NT2/D1 (cell line): ENCODE data around the gene NFIA.
"Not testable (repeated sequence)": the region's sequence is repeated elsewhere in the genome, so short reads cannot be mapped to it uniquely, and the experiment has no call there.

Experiments used
- DNase-seq: peaks from one replicate; pipeline ENCODE4 v3.0.0-alpha.2; 2011; ENCODE audit warnings: low read depth, low spot score
- H3K27me3 ChIP-seq: 2 replicates; pipeline ENCODE4 v1.6.0; 2011; ENCODE audit warnings: mild to moderate bottlenecking; ENCODE audit not compliant: insufficient read length, insufficient read depth
- H3K36me3 ChIP-seq: 2 replicates; pipeline ENCODE4 v1.6.1; 2011; ENCODE audit warnings: mild to moderate bottlenecking, low read length, mixed read lengths; ENCODE audit not compliant: insufficient read depth, insufficient read length
- H3K4me1 ChIP-seq: 2 replicates; pipeline ENCODE4 v1.5.1; 2011; ENCODE audit not compliant: insufficient read depth, insufficient read length
- H3K4me3 ChIP-seq: 2 replicates; pipeline ENCODE4 v1.5.1; 2011; ENCODE audit warnings: low read depth; ENCODE audit not compliant: insufficient read length
- H3K9ac ChIP-seq: 2 replicates; pipeline ENCODE4 v1.6.0; 2011; ENCODE audit warnings: low read depth; ENCODE audit not compliant: insufficient read length
- H3K9me3 ChIP-seq: 2 replicates; pipeline ENCODE4 v1.5.1; 2011; ENCODE audit warnings: mild to moderate bottlenecking, low read length; ENCODE audit not compliant: insufficient read depth
- SUZ12 ChIP-seq: IDR thresholded peaks from 2 replicates; pipeline ENCODE4 v1.6.1; 2011; ENCODE audit not compliant: insufficient read length, insufficient read depth; ENCODE audit errors: extremely low read depth
- YY1 ChIP-seq: IDR thresholded peaks from 2 replicates; pipeline ENCODE4 v1.6.1; 2011; ENCODE audit not compliant: insufficient read length, insufficient read depth
- ZNF274 ChIP-seq: IDR thresholded peaks from 2 replicates; pipeline ENCODE4 v1.6.1; 2011; ENCODE audit warnings: mild to moderate bottlenecking, low read depth, low read length

The NFIA gene

DNA sequence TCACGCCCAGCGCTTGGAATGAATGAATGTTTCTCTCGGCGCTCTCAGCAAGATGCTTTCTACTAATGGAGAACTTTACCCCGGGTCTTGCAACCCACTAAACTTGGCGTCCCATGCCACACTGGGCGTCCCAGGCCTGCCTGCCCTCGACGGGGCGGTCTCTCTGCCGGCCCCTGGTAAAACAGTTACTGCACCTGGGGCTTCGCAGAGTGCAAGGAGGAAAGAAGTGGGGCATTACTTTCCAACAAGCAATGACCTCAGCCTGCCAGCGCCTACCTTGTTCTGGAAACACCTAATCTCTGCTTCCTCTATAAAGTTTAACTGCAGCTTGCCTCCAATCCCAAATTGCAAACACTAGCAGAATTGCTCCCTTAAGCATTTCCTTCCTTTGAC, 27.8 kb upstream of the NFIA start:
- H3K27me3 ChIP-seq: peaks cover 70% of the 10 kb centered on the region
- H3K4me1 ChIP-seq: peaks cover 2% of the 10 kb centered on the region
- no peak overlapping the region for H3K4me3 ChIP-seq
- DNase-seq: no peak
- no peaks in the 10 kb centered on the region for H3K36me3 ChIP-seq
- no peaks in the 10 kb centered on the region for H3K9me3 ChIP-seq
- TF ChIP-seq YY1 (no peak), SUZ12 (no peak)
- H3K9ac ChIP-seq: no peak overlapping the region

DNA sequence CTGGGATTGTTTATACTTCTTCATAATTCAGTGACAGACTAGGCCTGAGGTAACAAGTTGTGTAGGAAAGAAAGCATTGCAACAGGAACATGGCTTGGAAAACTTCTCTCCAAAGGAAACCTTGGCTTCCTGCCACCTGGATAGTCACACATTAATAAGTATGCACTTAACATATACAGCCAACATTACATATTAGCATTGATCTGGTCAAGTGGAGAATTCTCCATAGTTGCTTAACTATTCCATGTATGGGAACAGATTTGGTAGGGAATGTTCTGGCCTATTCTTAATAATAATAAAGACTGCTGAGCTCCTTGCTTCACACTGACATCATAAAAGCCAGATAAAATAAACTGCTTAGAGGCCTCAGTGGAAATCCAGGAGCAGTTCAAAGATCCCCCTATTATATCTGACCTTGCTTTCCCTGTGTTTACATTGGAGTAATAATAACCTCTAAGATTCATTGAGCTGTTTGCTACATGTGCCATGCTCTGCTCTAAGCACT, 27.2 kb upstream of the NFIA start:
- H3K4me3 ChIP-seq: no peak overlapping the region
- no peak overlapping the region for H3K9ac ChIP-seq
- TF ChIP-seq YY1 (no peak), SUZ12 (no peak), ZNF274 (no peak)
- no peaks in the 10 kb centered on the region for H3K36me3 ChIP-seq
- no peak for DNase-seq
- peaks cover 70% of the 10 kb centered on the region for H3K27me3 ChIP-seq
- H3K9me3 ChIP-seq: no peaks in the 10 kb centered on the region
- no peaks in the 10 kb centered on the region for H3K4me1 ChIP-seq

DNA sequence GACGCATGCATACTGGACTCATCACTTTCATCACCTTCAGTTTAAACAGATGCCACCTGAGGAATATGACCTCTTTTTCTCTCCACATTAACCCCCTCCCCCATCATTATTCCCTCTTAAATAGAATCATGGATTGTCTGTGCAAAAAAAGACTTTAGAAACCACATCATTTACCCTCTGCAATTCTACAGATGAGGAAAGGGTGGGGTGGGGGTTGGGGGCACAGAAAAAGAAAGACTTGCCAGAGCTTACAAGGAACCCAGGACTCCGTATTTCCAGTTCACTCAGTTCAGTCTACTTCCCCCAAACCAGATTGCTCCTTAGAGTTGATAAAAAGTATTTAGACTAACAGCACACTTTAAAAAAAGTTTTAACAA, 26.2 kb upstream of the NFIA start:
- no peak for DNase-seq
- no peak overlapping the region for H3K9ac ChIP-seq
- H3K4me1 ChIP-seq: no peaks in the 10 kb centered on the region

DNA sequence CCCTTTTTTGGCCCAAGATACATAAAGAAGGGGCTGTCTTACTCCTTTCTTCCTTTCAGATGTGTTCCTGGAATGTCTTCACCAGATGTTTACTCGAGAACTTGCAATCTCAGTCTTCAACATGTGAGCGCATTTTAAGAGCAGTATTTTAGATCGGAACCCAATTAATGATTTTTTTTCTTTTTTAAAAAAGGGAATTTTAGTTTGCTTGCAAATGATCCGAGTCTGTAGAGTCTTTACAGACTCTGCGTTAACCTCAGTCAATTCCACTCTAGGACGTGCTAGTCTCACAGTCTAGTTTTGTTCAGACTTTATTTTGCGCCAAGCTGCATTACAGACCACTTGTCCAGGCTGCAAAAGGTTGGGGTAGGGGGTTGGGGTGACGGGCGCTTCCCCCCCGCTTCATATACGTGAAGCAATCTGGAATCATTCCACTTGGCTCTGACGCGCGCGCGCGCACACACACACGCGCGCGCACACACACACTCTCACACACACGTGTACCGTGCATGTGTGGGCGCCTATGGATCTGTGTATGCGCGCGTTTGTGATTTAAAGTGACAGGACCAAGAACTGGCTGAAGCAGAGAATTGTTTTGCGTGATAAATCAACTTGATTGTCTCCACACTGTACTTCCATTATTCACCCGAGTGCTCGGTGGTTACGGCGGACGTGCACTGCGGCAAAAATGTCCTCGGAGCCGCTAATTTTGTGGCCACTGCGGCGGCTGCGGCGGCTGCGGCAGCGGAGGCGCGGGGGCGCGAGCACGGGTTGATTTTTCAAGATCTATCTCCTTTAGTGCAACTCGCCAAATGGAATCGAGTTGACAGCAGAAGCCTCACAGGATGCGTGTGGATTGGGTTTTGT, 25.6 kb upstream of the NFIA start:
- H3K4me3 ChIP-seq: peak overlapping the region; percentile 58
- no peaks in the 10 kb centered on the region for H3K36me3 ChIP-seq
- peak overlapping the region; percentile 46 for H3K9ac ChIP-seq
- no peaks in the 10 kb centered on the region for H3K9me3 ChIP-seq
- H3K4me1 ChIP-seq: no peaks in the 10 kb centered on the region
- H3K27me3 ChIP-seq: peaks cover 56% of the 10 kb centered on the region
- no peak for DNase-seq
- TF ChIP-seq ZNF274 (no peak), YY1 (no peak), SUZ12 (no peak)

More for the DNA sequence above, 26.2 kb upstream of the NFIA start:
- H3K27me3 ChIP-seq: peaks cover 63% of the 10 kb centered on the region
- no peaks in the 10 kb centered on the region for H3K9me3 ChIP-seq
- H3K4me3 ChIP-seq: no peak overlapping the region
- no peaks in the 10 kb centered on the region for H3K36me3 ChIP-seq
- TF ChIP-seq YY1 (no peak), ZNF274 (no peak)

DNA sequence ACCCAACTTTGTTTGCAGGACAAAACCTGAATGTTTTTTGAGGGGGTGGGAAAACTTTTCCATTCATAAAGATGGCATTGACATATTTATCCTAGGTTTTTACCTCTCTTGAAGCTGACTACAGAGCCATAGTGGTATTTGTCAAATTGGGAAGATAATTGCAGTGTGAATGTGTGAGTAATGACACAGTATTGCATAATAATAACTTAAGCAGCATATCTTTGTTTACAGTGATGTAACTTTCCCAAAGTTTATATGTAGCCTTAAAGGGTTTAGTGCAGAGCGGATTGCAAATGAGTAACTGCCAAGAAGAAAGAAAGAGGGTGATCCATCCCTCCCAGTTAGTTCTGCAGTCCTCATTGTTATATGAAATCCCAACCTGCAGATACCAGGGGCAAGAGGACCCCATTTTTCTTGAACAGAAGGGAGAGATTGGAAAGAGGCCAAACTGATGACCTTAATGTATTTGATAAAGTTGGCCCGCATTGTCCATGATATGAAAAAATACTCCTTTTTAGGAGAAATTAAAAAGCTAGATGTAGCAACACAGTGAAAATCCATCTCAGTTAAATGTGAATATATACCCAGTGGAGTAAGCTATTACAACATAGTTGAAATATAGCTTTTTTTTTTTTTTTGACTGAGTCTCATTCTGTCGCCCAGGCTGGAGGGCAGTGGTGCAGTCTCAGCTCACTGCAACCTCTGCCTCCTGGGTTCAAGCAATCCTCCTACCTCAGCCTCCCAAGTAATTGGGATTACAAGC, 23.7 kb upstream of the NFIA start:
- H3K4me3 ChIP-seq: no peak overlapping the region
- no peaks in the 10 kb centered on the region for H3K9me3 ChIP-seq
- H3K36me3 ChIP-seq: no peaks in the 10 kb centered on the region
- no peak for DNase-seq
- no peak for TF ChIP-seq YY1
- TF ChIP-seq SUZ12: no peak
- no peak for TF ChIP-seq ZNF274
- H3K4me1 ChIP-seq: no peaks in the 10 kb centered on the region
- H3K9ac ChIP-seq: no peak overlapping the region
- H3K27me3 ChIP-seq: peaks cover 38% of the 10 kb centered on the region

DNA sequence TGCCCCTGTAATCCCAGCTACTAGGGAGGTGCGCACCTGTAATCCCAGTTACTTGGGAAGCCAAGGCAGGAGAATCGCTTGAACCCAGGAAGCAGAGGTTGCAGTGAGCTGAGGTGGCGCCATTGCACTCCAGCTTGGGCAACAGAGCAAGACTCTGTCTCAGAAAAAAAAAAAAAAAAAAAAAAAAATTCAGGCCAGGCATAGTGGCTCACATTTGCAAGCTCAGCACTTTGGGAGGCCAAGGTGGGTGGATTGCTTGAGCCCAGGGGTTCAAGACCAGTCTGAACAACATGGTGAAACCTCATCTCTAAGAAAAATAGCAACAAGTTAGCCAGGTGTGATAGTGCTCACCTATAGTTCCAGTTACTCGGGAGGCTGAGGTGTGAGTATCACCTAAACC, 20.8 kb upstream of the NFIA start:
- H3K27me3 ChIP-seq, H3K4me1 ChIP-seq, H3K4me3 ChIP-seq, H3K9me3 ChIP-seq, H3K9ac ChIP-seq, H3K36me3 ChIP-seq, DNase-seq: not testable (repeated sequence)

DNA sequence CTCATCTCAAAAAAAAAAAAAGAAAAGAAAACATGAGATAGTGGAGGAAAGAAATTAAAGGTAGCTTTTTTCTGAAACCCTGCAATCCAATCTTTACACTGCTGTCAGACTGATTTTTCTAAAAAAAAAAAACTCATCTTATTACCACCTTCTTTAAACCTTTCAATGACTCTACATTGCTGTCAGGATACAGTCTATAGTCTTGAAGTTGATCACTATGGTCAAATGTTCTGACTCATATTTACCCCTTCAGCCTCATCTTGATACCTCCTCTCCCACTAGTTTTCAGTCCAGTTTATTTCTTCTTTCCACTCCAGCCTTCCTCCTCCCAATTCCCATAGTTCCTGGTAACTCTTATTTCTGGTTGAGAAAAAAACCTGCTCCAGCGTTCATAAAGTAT, 17.7 kb upstream of the NFIA start:
- H3K4me3 ChIP-seq: no peak overlapping the region
- no peak for DNase-seq
- H3K9ac ChIP-seq: no peak overlapping the region
- H3K9me3 ChIP-seq: no peaks in the 10 kb centered on the region
- no peaks in the 10 kb centered on the region for H3K27me3 ChIP-seq
- H3K36me3 ChIP-seq: no peaks in the 10 kb centered on the region
- H3K4me1 ChIP-seq: no peaks in the 10 kb centered on the region
- TF ChIP-seq ZNF274 (no peak), YY1 (no peak), SUZ12 (no peak)
